Measurements from ENCODE around the gene IL27RA.

IL27RA gene

GRCh38 chr19:13986348-13986904 is 45.1 kb upstream of the IL27RA start:
- TF ChIP-seq CTCF (IDR thresholded peaks at IDR 0.05): no peak

- TF ChIP-seq CTCF (IDR thresholded peaks at IDR 0.05): no peak
Measured at GRCh38 chr19:13987101-13987890, 44.3 kb upstream of the IL27RA start.

DNA sequence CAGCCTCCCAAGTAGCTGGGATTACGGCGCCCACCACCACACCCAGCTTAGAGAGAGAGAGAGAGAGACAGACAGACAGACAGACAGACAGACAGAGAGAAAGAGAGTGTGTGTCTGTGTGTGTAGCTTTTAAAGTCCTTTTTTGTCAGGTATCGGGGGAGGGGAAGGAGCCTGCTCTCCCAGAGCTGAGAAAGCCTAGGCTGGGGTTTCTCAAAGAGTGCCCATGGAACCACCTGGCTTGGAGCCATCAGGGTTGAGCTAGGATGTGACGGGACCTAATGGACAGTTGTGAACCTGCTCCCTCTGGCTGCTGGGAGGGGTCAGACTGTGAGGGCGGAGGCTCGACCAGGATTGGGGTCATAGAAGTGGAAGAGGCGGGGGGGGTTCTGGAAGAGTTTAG is 42.1 kb upstream of the IL27RA start:
- no peak for TF ChIP-seq CTCF (IDR thresholded peaks at IDR 0.05)

GRCh38 chr19:13990085-13990484 is 41.5 kb upstream of the IL27RA start:
- no peak for TF ChIP-seq CTCF (IDR thresholded peaks at IDR 0.05)

- TF ChIP-seq CTCF (IDR thresholded peaks at IDR 0.05): no peak
Measured at GRCh38 chr19:13992025-13992424, 39.5 kb upstream of the IL27RA start.

GRCh38 chr19:13993590-13994300 is 37.8 kb upstream of the IL27RA start:
- no peak for TF ChIP-seq CTCF (IDR thresholded peaks at IDR 0.05)

- no peak for TF ChIP-seq CTCF (IDR thresholded peaks at IDR 0.05)
Measured at GRCh38 chr19:13995017-13995728, 36.4 kb upstream of the IL27RA start.
